Prostate gland (tissue), 2 donors: ENCODE data around the gene EPB41L4A.

Experiments used
- CTCF ChIP-seq, 4 experiments: fragments of 200-600 bp in 2 of 4; fragments of 450-650 bp in 2 of 4; sonication (generic) in 2 of 4; IDR thresholded peaks; 1 replicate in 3 of 4; 2 replicates in 1 of 4; pipeline ENCODE4 v1.5.1; 2016 to 2019; ENCODE audit warnings: antibody characterized with exemption in 4 of 4, mild to moderate bottlenecking in 2 of 4, moderate library complexity in 2 of 4
- POLR2A ChIP-seq: fragments of 450-650 bp; IDR thresholded peaks from one replicate; pipeline ENCODE4 v1.6.1; 2016; ENCODE audit warnings: antibody characterized with exemption, mild to moderate bottlenecking
- POLR2AphosphoS5 ChIP-seq: sonication (generic); formaldehyde crosslinking; IDR thresholded peaks from one replicate; pipeline ENCODE4 v1.6.1; 2017; ENCODE audit warnings: antibody characterized with exemption

DNA sequence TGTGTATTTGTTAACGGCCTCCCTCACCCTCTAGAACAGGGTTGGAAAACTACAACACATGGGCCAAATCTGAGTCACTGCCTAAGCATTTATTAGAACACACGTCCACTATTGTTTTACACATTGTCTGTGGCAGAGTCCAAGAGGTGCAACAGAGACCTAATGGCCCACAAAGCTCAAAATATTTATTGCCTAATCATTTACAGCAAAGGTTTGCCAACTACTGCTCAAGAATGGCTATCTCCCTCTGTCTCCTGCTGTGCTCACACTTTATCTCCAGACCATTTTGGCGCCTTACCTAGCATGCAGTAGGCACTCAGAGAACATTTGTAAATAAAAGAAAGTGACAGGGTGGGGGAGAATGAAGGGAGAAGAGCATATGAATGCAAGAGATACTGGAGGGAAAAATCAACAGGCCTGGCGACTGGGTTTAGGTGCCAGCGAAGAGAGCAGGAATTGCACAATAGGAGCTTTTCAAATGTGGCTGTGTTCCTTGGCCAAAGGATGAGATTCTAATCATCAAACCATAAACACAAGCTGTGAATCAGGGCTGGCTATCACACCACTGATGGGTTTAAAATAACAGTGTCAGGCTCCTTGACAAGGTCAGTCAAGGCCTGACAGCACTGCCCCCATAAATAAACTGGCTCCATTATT, 80.3 kb downstream of the EPB41L4A start:
- TF ChIP-seq CTCF (IDR thresholded peaks at IDR 0.05) (no peak), POLR2A (no peak), POLR2AphosphoS5 (peak; percentile 79)
